H1 (cell line): ENCODE measurements around the gene ENPP1. TPM values are rescaled to one million over a fixed set of nuclear protein-coding genes. Genes with fewer than 3 reads are reported as not detected.

ENCODE experiments used
- CBX8 ChIP-seq: fragments of 300-800, 300-1000 bp; sonication (generic); IDR thresholded peaks from 2 replicates; pipeline ENCODE4 v1.7.1; 2016; ENCODE audit warnings: low read depth, low read length, borderline replicate concordance
- CHD1 ChIP-seq: IDR thresholded peaks from 2 replicates; pipeline ENCODE4 v1.6.1; 2012; ENCODE audit warnings: low read depth, low read length, improper control_type of control experiment
- CHD2 ChIP-seq: IDR thresholded peaks from 2 replicates; pipeline ENCODE4 v1.6.1; 2012; ENCODE audit warnings: low read length, improper control_type of control experiment
- CTBP2 ChIP-seq: IDR thresholded peaks from 2 replicates; pipeline ENCODE4 v1.7.0; 2011; ENCODE audit warnings: borderline replicate concordance, mild to moderate bottlenecking, moderate library complexity, mixed read lengths, low read length; ENCODE audit not compliant: insufficient read depth, insufficient read length
- JUN ChIP-seq: IDR thresholded peaks from 2 replicates; pipeline ENCODE4 v1.6.1; 2011; ENCODE audit warnings: low read depth, mild to moderate bottlenecking, improper control_type of control experiment, low read length
- SIX5 ChIP-seq: IDR thresholded peaks from 2 replicates; pipeline ENCODE4 v1.6.1; 2011; ENCODE audit warnings: mild to moderate bottlenecking, low read depth, low read length
- USF2 ChIP-seq: IDR thresholded peaks from 2 replicates; pipeline ENCODE4 v1.6.1; 2011; ENCODE audit warnings: low read length, improper control_type of control experiment
- YY1 ChIP-seq: IDR thresholded peaks from 2 replicates; pipeline ENCODE4 v1.6.1; 2011; ENCODE audit warnings: low read depth, mild to moderate bottlenecking, low read length
- polyA plus RNA-seq, 7 experiments: library from polyadenylated mRNA; depleted of rRNA in 3 of 7; stranded (reverse) in 5 of 7; unstranded in 2 of 7; fragments of >200 nt in 5 of 7; fragments of 200-250 nt in 2 of 7; gene quantifications; 1 replicate in 5 of 7; 2 replicates in 1 of 7; 4 replicates in 1 of 7; pipeline versions ENCODE4 v1.2.1 to v1.2.3, GENCODE V29; 2011 to 2013; ENCODE audit warnings: missing spikeins in 2 of 7, mixed read lengths in 2 of 7
- total RNA-seq: library from RNA; stranded (reverse); fragmentation: NEBNext Ultra II Directional; extraction: Animal tissue kit (Norgen Biotek cat#: 25700); gene quantifications from 2 replicates; pipeline ENCODE4 v1.2.1, GENCODE V29; 2021

ENPP1 gene
- total and polyA plus RNA-seq, 2 of the 8 experiments (the other 6 are each of a cell fraction or from before 2014, with no cell fraction given): 10.1 to 39.1 TPM

GRCh38 chr6:131898718-131899117 is 90.9 kb downstream of the ENPP1 start (continued):
- TF ChIP-seq CTBP2: no peak
- TF ChIP-seq CBX8: no peak
- TF ChIP-seq SIX5: no peak
- TF ChIP-seq YY1: no peak
- TF ChIP-seq CHD1: no peak
- TF ChIP-seq JUN: no peak
- TF ChIP-seq CHD2: no peak
- no peak for TF ChIP-seq USF2
